H9 (cell line): ENCODE data around the gene SMARCC1. TPM values are rescaled to one million over a fixed set of nuclear protein-coding genes. Genes with fewer than 3 reads are reported as not detected.
"Not testable (repeated sequence)": the region's sequence is repeated elsewhere in the genome, so short reads cannot be mapped to it uniquely, and the experiment has no call there.

Experiments used
- DNase-seq: peaks from one replicate; pipeline ENCODE4 v3.0.0-alpha.2; 2017
- H2AFZ ChIP-seq: one replicate; pipeline ENCODE4 v1.6.1; 2013; ENCODE audit warnings: mild to moderate bottlenecking, low read length, control low read depth, moderate library complexity
- H2AK5ac ChIP-seq: 2 replicates; pipeline ENCODE4 v1.6.1; 2013; ENCODE audit warnings: low read length, control low read depth, mixed read lengths; ENCODE audit not compliant: insufficient read length
- H2BK120ac ChIP-seq: one replicate; pipeline ENCODE4 v1.6.1; 2013; ENCODE audit warnings: low read depth, mild to moderate bottlenecking, low read length, control low read depth, inconsistent platforms; ENCODE audit not compliant: poor library complexity, severe bottlenecking
- H2BK12ac ChIP-seq: 2 replicates; pipeline ENCODE4 v1.6.1; 2013; ENCODE audit warnings: low read length, control low read depth, mixed read lengths, low read depth; ENCODE audit not compliant: insufficient read length
- H2BK15ac ChIP-seq: 2 replicates; pipeline ENCODE4 v1.6.1; 2013; ENCODE audit warnings: low read depth, low read length, control low read depth
- H2BK20ac ChIP-seq: one replicate; pipeline ENCODE4 v1.6.1; 2013; ENCODE audit warnings: low read depth, mild to moderate bottlenecking, low read length, control low read depth, inconsistent platforms; ENCODE audit not compliant: poor library complexity, severe bottlenecking
- H2BK5ac ChIP-seq: 2 replicates; pipeline ENCODE4 v1.6.1; 2013; ENCODE audit warnings: low read length, control low read depth, mixed read lengths; ENCODE audit not compliant: insufficient read length
- H3K14ac ChIP-seq: 2 replicates; pipeline ENCODE4 v1.6.1; 2013; ENCODE audit warnings: low read length, control low read depth; ENCODE audit not compliant: insufficient read depth
- H3K18ac ChIP-seq: 2 replicates; pipeline ENCODE4 v1.6.1; 2013; ENCODE audit warnings: low read depth, mild to moderate bottlenecking, mixed read lengths, low read length, control low read depth; ENCODE audit not compliant: insufficient read length
- H3K23ac ChIP-seq: 2 replicates; pipeline ENCODE4 v1.6.1; 2013; ENCODE audit warnings: low read length, control low read depth, mixed read lengths, low read depth; ENCODE audit not compliant: insufficient read length
- H3K23me2 ChIP-seq: 2 replicates; pipeline ENCODE4 v1.6.1; 2013; ENCODE audit warnings: low read depth, mild to moderate bottlenecking, mixed read lengths, low read length, control low read depth; ENCODE audit not compliant: insufficient read length, poor library complexity, severe bottlenecking
- H3K27ac ChIP-seq: 2 replicates; pipeline ENCODE4 v1.5.1; 2013; ENCODE audit warnings: low read length, control low read depth, mixed read lengths, low read depth; ENCODE audit not compliant: insufficient read length
- H3K27me3 ChIP-seq: 2 replicates; pipeline ENCODE4 v1.6.1; 2013; ENCODE audit warnings: low read length, control low read depth, inconsistent platforms; ENCODE audit not compliant: insufficient read depth
- H3K4ac ChIP-seq: 2 replicates; pipeline ENCODE4 v1.6.1; 2013; ENCODE audit warnings: low read depth, mild to moderate bottlenecking, control low read depth, inconsistent platforms, low read length, moderate library complexity
- H3K4me1 ChIP-seq: 2 replicates; pipeline ENCODE4 v1.6.1; 2013; ENCODE audit warnings: low read length, control low read depth, inconsistent platforms; ENCODE audit not compliant: insufficient read depth
- H3K4me2 ChIP-seq: 2 replicates; pipeline ENCODE4 v1.6.1; 2013; ENCODE audit warnings: low read length, control low read depth, mixed read lengths; ENCODE audit not compliant: insufficient read length, insufficient read depth
- H3K56ac ChIP-seq: 2 replicates; pipeline ENCODE4 v1.6.1; 2013; ENCODE audit warnings: low read depth, mild to moderate bottlenecking, mixed read lengths, low read length, control low read depth; ENCODE audit not compliant: insufficient read length
- H3K79me1 ChIP-seq: 2 replicates; pipeline ENCODE4 v1.6.1; 2013; ENCODE audit warnings: low read depth, mild to moderate bottlenecking, moderate library complexity, low read length, control low read depth, inconsistent platforms; ENCODE audit not compliant: insufficient read depth, poor library complexity, severe bottlenecking
- H3K79me2 ChIP-seq: 2 replicates; pipeline ENCODE4 v1.6.1; 2013; ENCODE audit warnings: low read length, control low read depth, inconsistent platforms; ENCODE audit not compliant: insufficient read depth
- H3K9ac ChIP-seq: 2 replicates; pipeline ENCODE4 v1.6.1; 2013; ENCODE audit warnings: low read length, control low read depth, mixed read lengths; ENCODE audit not compliant: insufficient read length; ENCODE audit errors: extremely low read depth
- H3K9me3 ChIP-seq: one replicate; pipeline ENCODE4 v1.6.1; 2013; ENCODE audit warnings: low read depth, low read length, inconsistent platforms; ENCODE audit not compliant: control insufficient read depth
- H3T11ph ChIP-seq: one replicate; pipeline ENCODE4 v1.6.1; 2013; ENCODE audit warnings: mild to moderate bottlenecking, low read length, control low read depth, inconsistent platforms
- H4K20me1 ChIP-seq: one replicate; pipeline ENCODE4 v1.6.1; 2013; ENCODE audit not compliant: control insufficient read depth, insufficient read length, insufficient read depth
- H4K5ac ChIP-seq: 2 replicates; pipeline ENCODE4 v1.6.1; 2013; ENCODE audit warnings: low read depth, mild to moderate bottlenecking, mixed read lengths, low read length, control low read depth; ENCODE audit not compliant: insufficient read length
- H4K8ac ChIP-seq: replicated peaks from 2 replicates; pipeline ENCODE4 v1.6.1; 2013; ENCODE audit warnings: low read length, control low read depth, mixed read lengths, low read depth; ENCODE audit not compliant: insufficient read length
- H4K91ac ChIP-seq: 2 replicates; pipeline ENCODE4 v1.6.1; 2013; ENCODE audit warnings: low read depth, mild to moderate bottlenecking, moderate library complexity, mixed read lengths, low read length, control low read depth; ENCODE audit not compliant: insufficient read length
- H3K27ac Mint-ChIP-seq, 3 experiments: 2 replicates in 2 of 3; 3 replicates in 1 of 3; pipeline ENCODE4 v1.8.0; 2020 to 2021; ENCODE audit warnings: mixed read lengths in 3 of 3, mild to moderate bottlenecking in 1 of 3, moderate library complexity in 1 of 3
- H3K27me3 Mint-ChIP-seq: 2 replicates; pipeline ENCODE4 v1.8.0; 2021; ENCODE audit warnings: low read depth, mild to moderate bottlenecking, moderate library complexity, mixed read lengths
- H3K36me3 Mint-ChIP-seq, 3 experiments: 2 replicates in 2 of 3; 3 replicates in 1 of 3; pipeline ENCODE4 v1.8.0; 2020 to 2021; ENCODE audit warnings: low read depth in 3 of 3, mixed read lengths in 3 of 3; ENCODE audit not compliant: insufficient read depth in 1 of 3
- H3K4me1 Mint-ChIP-seq, 2 experiments: 2 replicates each; pipeline ENCODE4 v1.8.0; 2020; ENCODE audit warnings: mixed read lengths in 2 of 2
- H3K4me3 Mint-ChIP-seq, 2 experiments: 2 replicates in 1 of 2; 3 replicates in 1 of 2; pipeline ENCODE4 v1.8.0; 2020 to 2021; ENCODE audit warnings: mild to moderate bottlenecking in 2 of 2, mixed read lengths in 2 of 2, moderate library complexity in 1 of 2
- H3K9me3 Mint-ChIP-seq, 2 experiments: 2 replicates in 1 of 2; 3 replicates in 1 of 2; pipeline ENCODE4 v1.8.0; 2020; ENCODE audit warnings: mild to moderate bottlenecking in 2 of 2, mixed read lengths in 2 of 2, moderate library complexity in 1 of 2
- WGBS: extraction: QIAGEN DNeasy Blood & Tissue Kit; methylation state at CpG from one replicate; pipeline ENCODE4 v1.1.7; 2013; ENCODE audit warnings: missing lambda C conversion rate, low lambda C conversion rate, mixed read lengths; ENCODE audit not compliant: insufficient read length; ENCODE audit errors: extremely low coverage; 5-methylcytosine and 5-hydroxymethylcytosine counted together
- total RNA-seq: library from RNA; stranded (reverse); gene quantifications from 2 replicates; pipeline ENCODE4 v1.2.1, GENCODE V29; 2021
- TF ChIP-seq, protein P1 (sequence below): fragments of 200-600 bp; sonication (generic); conservative IDR thresholded peaks from 3 replicates; pipeline ENCODE4 v1.8.0; 2021; ENCODE audit warnings: antibody characterized with exemption, mild to moderate bottlenecking

SMARCC1 gene
- total RNA-seq, 1 experiment from 2014 or later, result 274 TPM

DNA sequence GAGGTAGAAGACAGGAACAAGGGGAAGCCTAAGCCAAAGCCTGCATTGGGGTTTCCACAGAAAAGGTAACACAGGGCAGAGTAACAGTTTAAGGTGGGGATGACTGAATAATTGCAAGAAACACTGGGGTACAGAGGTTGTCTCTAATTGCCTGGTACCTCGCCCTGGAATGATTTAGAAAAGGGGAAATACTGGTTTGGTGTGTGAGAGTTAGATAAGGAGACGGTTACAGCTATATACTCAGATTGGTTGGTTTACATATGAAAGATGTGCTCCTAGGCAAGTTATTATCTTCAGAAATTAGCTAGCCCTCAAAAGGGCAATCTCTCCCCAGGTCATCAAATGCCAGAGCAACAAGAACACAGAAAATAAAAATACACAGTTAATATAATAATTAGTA, 58.8 kb downstream of the SMARCC1 start:
- Histone ChIP-seq H3K23ac (no peak overlapping the region), H3K27ac (no peak overlapping the region), H3K4me2 (no peak overlapping the region), H4K8ac (no peak overlapping the region), H4K5ac (no peak overlapping the region), H3K27me3 (no peaks in the 10 kb centered on the region), H3K4ac (no peak overlapping the region), H3K4me1 (no peaks in the 10 kb centered on the region), H3K79me2 (0 out of 2 replicates have a peak, but pooled peaks cover 2% of the 10 kb centered on the region), H3T11ph (no peak overlapping the region), H4K91ac (no peak overlapping the region), H2BK120ac (no peak overlapping the region), H4K20me1 (no peaks in the 10 kb centered on the region), H3K23me2 (no peaks in the 10 kb centered on the region), H3K79me1 (peaks cover 7% of the 10 kb centered on the region), H2BK15ac (no peak overlapping the region), H2AFZ (no peak overlapping the region), H2BK5ac (no peak overlapping the region), H2BK12ac (no peak overlapping the region), H3K9ac (no peak overlapping the region), H3K9me3 (no peaks in the 10 kb centered on the region), H3K56ac (no peak overlapping the region), H3K14ac (no peak overlapping the region), H3K18ac (no peak overlapping the region), H2AK5ac (no peak overlapping the region), H2BK20ac (no peak overlapping the region)
- no peak for DNase-seq
- Mint-ChIP-seq H3K4me3 (no peak overlapping the region), H3K27ac (peak overlapping the region; percentile 3 to 87 (median 26); a peak in 4 of 7 replicates), H3K9me3 (no peaks in the 10 kb centered on the region; a peak in 1 of 5 replicates), H3K4me1 (peaks cover 4 to 7% of the 10 kb centered on the region in 2 experiments; a peak in 1 of 4 replicates), H3K27me3 (no peaks in the 10 kb centered on the region), H3K36me3 (peaks cover 25 to 67% (median 55%) of the 10 kb centered on the region in 3 experiments; a peak in 6 of 7 replicates)
- TF ChIP-seq, protein P1, sequence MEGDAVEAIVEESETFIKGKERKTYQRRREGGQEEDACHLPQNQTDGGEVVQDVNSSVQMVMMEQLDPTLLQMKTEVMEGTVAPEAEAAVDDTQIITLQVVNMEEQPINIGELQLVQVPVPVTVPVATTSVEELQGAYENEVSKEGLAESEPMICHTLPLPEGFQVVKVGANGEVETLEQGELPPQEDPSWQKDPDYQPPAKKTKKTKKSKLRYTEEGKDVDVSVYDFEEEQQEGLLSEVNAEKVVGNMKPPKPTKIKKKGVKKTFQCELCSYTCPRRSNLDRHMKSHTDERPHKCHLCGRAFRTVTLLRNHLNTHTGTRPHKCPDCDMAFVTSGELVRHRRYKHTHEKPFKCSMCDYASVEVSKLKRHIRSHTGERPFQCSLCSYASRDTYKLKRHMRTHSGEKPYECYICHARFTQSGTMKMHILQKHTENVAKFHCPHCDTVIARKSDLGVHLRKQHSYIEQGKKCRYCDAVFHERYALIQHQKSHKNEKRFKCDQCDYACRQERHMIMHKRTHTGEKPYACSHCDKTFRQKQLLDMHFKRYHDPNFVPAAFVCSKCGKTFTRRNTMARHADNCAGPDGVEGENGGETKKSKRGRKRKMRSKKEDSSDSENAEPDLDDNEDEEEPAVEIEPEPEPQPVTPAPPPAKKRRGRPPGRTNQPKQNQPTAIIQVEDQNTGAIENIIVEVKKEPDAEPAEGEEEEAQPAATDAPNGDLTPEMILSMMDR, result no peak
- WGBS, result no CpG with 5 or more reads among the region's 2 CpGs

DNA sequence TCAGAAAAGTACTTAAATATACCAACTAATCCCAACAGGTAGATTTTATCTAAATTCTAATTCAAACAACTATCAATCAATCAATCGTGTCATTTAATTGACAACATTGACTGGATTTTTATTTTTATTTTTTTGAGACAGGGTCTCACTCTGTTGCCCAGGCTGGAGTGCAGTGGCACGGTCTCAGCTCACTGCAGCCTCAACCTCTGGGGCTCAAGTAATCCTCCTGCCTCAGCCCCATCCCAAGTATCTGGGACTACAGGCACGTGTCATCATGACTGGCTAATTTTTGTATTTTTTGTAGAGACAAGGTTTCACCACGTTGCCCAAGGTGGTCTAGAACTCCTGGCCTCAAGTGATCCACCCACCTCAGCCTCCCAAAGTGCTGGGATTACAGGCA, 64.2 kb downstream of the SMARCC1 start:
- H2BK5ac ChIP-seq, H3K27ac Mint-ChIP-seq, H2BK12ac ChIP-seq, H3K18ac ChIP-seq, H2BK20ac ChIP-seq, H2BK15ac ChIP-seq, H4K91ac ChIP-seq, H3K4me1 ChIP-seq, H4K5ac ChIP-seq, H3K27ac ChIP-seq, H4K20me1 ChIP-seq, H3T11ph ChIP-seq, H3K4ac ChIP-seq, H2BK120ac ChIP-seq, H3K79me2 ChIP-seq, H3K27me3 Mint-ChIP-seq, H3K4me2 ChIP-seq, H3K9me3 Mint-ChIP-seq, DNase-seq, H3K23me2 ChIP-seq, H3K9me3 ChIP-seq, H3K27me3 ChIP-seq, H3K4me1 Mint-ChIP-seq, H4K8ac ChIP-seq, H3K14ac ChIP-seq, H3K23ac ChIP-seq, H3K9ac ChIP-seq, H2AFZ ChIP-seq, H2AK5ac ChIP-seq, H3K4me3 Mint-ChIP-seq, H3K56ac ChIP-seq: not testable (repeated sequence)
- WGBS, result 100% methylated on average over 1 of the region's 4 CpGs
- peaks cover 32 to 78% (median 63%) of the 10 kb centered on the region in 3 experiments; a peak in 6 of 7 replicates for H3K36me3 Mint-ChIP-seq
- H3K79me1 ChIP-seq, result peaks cover 11% of the 10 kb centered on the region
